PC-9 (cell line): ENCODE data around the gene GCC2.

Experiments used
- EZH2 ChIP-seq: fragments of 200-600 bp; sonication (generic); IDR thresholded peaks from 2 replicates; pipeline ENCODE4 v1.8.0; 2017; ENCODE audit warnings: antibody characterized with exemption, low read depth
- TF ChIP-seq, protein P1 (sequence below): fragments of 200-600 bp; sonication (generic); conservative IDR thresholded peaks from 2 replicates; pipeline ENCODE4 v1.6.1; 2017; ENCODE audit warnings: mixed run types, antibody characterized with exemption, mild to moderate bottlenecking, moderate library complexity

DNA sequence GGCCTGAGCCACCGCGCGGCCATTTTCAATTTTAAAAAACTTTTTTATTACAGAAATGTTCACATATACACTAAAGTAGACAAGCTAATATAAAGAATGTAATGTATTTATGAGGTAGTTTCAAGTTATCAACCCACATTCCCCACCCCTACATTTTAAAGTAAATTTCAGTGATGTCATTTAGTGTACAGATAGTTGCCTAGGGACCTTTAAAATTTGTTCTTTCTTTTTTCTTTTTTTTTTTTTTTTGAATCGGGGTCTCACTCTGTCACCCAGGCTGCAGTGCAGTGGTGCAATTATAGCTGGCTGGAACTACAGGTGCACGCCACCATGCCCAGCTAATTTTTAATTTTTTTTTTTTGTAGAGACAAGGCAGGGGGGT is 82.7 kb downstream of the GCC2 start:
- TF ChIP-seq, protein P1, sequence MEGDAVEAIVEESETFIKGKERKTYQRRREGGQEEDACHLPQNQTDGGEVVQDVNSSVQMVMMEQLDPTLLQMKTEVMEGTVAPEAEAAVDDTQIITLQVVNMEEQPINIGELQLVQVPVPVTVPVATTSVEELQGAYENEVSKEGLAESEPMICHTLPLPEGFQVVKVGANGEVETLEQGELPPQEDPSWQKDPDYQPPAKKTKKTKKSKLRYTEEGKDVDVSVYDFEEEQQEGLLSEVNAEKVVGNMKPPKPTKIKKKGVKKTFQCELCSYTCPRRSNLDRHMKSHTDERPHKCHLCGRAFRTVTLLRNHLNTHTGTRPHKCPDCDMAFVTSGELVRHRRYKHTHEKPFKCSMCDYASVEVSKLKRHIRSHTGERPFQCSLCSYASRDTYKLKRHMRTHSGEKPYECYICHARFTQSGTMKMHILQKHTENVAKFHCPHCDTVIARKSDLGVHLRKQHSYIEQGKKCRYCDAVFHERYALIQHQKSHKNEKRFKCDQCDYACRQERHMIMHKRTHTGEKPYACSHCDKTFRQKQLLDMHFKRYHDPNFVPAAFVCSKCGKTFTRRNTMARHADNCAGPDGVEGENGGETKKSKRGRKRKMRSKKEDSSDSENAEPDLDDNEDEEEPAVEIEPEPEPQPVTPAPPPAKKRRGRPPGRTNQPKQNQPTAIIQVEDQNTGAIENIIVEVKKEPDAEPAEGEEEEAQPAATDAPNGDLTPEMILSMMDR = no peak
- TF ChIP-seq EZH2 = no peak
